DMS53 treated with DMSO at 0.1 percent for 48 hours (cell line): ENCODE data around the gene ARHGAP26.

Experiments
- DNase-seq: peaks from one replicate; lab custom pipeline; 2025; ENCODE audit not compliant: unreplicated experiment; lab: John Stamatoyannopoulos, UW

Gene ARHGAP26

DNA sequence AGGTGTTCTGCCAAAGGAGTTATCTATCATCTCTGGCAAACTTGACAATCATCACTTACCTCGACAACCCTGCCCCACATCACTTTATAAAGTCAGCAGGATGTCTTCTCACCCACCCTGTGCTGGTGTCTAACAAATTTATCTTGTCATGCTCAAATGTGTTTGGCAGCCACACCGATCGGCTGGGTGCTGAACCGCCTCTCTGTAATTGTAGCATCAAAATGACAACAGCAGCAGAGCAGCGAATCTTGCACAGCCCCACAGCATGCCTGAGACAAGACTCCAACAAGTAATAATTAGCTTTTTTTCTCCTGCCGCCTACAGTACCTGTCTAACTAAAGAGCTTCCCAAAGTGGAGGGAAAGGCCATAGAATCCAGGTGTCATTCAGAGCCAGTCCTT is 457.1 kb downstream of the ARHGAP26 start:
- no peak for DNase-seq

DNA sequence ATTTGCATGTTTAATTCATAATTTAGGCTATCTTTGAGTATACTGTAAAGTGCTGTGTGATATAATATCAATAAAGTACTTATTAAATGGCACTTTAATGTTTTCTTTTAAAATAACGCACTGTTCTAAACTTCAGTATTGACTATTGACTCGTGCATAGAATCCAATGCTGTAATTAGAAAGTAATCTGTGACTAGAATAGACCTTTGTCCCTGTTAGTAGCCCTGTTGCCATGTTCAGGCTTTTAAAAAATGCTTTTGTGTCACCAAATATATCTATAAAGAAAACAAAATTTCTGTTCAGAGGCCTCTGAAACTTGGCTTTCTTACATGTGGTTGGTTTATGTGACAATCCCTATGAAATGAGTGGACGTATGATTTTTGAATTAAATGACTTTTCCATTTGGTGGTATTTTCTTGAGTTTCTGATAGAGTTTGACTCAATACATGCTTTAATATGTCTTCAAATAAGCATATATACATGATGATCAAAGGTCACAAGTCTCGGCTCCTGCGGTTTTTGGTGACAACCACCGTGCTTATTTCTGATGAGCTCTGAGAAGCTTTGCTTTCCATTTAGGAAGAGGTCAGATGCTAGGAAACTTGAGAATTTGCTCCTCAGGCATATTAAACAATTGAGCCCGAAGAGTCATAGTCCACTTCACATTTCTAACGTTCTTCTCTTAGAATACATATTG is 458.6 kb downstream of the ARHGAP26 start:
- no peak for DNase-seq

DNA sequence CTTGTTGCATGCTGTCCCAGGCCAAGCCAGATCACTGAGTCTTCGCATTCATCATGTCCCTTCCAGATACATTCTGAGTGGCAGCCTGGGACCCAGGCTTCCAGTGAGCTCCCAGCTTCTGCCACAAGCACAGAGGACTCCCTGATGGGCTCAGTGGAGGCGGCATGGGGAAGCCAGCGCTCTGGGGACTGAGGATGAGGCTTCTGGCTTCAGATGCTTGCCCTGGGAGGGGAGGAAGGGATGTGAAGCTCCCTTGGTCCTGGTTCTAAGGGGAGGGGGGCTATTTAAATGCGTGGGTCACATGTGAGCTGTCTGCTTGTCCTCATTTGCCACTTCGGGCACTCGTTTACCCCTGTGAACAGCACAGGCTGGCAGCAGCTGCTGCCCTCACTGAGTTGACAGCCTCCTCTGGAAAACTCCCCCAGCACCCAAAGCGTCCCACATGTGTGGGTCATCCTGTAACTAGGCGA is 459.3 kb downstream of the ARHGAP26 start:
- no peak for DNase-seq

DNA sequence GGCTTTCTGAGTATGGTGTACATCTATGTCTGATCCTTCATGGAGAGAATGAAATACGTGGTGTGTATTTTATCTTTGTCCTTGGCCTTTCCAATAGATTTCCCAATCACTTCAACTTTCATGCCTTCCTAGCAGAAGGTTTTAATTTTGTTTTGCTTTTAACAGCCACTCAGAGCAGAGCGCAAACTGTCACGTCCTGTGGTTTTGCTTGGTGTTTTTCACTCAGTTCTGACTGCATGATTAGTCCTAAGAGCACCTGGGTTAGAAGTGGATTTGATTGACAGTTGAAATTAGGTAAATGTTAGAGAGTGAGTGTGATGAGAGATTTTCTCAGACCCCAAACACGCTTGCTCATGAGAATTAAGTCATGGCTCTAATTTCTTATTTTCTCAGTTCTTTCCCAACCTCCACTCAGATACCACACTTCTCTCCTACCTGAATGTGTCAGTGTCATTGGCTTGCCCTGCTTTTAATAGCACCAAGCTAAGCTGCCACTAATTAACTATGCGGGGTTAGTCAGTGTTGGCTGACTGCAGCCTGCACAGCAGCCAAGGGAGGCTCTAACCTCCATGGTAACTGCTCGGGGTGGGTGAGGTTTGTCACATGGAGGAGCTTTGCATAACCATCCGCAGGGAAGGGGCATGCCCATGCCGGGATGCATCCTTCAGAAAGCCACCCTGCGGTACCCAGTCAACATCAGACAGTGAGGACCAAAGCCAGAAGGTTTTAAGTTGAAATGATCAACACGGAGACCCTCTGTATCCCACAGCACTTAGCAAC is 459.9 kb downstream of the ARHGAP26 start:
- no peak for DNase-seq

DNA sequence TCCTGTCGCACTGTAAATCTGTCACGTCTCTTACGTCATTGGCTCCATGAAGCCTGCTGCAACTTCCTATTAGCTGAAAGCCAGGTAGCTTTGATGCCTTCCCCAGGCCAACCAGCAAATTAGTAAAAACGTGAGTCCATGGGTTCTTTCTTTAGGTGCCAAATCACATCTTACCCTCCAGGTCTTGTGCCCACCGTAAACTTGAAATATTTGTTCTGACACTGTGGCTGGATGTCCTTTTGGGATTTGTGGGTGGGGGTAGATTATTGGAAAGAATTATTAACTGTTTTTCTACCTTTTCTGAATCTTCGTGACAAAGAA is 460.5 kb downstream of the ARHGAP26 start:
- DNase-seq = no peak

DNA sequence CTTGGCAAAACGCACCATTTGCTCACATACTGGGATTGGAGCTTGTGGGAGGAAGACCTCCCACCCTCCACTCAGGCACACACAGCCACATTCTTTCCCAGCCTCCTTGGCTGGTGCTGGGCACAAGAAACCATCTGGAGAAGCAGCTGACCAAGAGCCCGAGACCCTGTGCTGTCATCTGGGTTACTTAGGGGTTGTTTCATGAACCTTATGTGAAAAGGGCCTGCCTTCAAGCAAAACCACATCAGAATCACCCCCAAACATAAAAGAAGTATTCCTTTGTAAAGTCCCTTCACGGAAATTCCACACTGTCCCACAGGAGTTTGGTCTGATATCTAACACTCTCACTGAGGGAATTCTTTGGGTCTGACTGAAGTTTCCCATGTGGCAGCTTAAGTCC is 461.2 kb downstream of the ARHGAP26 start:
- no peak for DNase-seq

DNA sequence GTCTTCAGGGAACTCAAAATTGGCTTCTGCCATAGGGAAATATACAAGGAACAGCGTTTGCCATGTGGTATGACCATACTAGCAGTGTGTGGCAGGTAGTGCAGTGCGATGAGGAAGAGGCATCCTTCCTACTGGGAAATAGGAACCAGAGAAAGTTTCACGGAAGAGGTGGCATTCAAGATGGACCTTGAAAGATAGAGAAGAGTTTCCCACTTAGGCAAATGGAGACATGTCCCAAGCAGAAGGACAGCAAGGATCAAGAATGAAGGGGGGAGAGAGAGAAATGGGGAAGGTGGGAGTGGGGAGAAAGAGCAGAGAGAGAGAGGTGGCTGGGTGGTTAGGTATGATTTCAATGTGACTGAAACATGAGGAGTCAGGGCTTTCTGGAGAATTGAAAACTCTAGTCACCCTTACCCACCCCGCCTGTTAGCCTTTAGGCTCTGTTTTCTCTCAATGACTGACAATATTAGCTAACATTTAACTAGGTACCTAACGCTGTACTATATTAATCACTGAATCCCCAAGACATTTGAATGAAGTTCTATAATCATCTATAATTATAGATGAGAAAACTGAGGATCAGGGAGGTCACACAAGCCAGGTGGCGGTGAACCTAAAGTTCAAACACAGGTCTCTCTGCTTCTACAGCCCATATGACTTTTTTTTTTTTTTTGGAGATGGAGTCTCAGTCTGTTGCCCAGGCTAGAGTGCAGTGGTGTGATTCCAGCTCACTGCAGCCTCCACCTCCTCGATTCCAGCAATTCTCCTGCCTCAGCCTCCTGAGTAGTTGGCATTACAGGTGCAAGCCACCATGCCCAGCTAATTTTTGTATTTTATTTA is 462.0 kb downstream of the ARHGAP26 start:
- no peak for DNase-seq

DNA sequence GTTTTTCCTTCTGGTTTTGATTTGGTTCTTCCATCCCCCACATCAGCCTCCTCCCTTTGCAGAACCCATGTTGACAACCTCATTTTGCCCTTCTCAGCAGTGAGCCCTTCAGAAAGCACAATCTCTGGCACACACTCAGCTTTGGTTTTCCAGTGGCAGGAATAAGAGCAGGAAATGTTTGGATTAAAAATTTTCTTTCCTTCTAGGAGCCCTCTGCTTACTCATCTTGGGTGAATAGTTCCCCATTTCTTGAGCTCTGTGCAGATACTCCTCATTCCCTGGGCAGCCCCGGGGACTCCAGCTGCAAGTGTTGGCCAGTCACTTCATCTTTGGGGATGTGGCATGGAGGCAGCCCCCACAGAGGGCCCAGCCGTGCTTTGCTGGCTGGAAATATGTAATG is 462.9 kb downstream of the ARHGAP26 start:
- no peak for DNase-seq

DNA sequence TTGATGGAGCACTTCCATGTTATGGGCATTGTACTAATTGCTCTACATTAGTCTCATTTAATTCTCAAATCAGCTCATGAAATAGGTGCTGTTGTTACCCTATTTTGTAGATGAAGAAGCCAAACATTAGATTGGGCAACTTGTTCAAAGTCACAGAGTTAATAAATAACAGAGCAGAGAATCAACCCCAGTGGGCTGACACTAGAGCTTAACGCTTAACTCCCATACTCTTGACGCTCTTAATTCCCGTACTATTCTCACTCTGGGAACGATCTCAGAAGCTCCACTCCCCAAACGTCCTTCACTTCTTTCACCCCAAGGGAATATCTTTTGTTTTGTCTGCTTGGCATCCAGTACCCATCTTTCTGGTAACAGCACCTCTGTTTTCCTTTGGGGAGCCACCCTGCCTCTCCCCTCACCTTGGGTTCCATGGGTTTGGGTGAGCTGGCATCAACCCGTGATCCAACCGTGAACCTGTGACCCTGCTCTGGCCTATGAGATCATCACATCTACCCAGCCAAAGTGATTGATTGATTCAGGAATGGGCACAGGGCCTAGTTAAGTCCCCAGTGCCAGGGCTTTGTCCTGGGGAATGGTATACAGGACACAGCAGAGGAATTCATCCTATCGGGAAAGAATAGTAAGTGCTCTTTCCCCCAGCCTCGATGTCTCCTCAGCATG is 464.1 kb downstream of the ARHGAP26 start:
- DNase-seq = no peak

DNA sequence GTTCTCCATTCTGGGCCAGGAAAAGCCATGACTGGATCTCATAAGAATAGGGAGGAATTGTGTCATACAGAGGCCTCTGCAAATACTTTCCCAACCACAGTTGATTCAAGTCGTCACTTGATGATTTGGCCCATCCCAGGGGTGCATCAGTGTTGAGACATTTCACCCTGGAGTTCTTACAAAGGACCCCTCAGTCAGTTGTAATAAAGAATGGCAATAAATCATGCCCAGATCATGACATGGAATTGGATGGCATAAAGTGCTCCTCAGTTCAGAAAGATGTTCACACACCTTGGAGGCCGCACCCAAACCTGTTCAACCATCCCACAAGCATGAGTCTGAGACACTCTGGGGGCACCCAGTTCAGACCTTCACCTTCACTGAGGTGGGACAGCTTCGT is 465.2 kb downstream of the ARHGAP26 start:
- DNase-seq = no peak

DNA sequence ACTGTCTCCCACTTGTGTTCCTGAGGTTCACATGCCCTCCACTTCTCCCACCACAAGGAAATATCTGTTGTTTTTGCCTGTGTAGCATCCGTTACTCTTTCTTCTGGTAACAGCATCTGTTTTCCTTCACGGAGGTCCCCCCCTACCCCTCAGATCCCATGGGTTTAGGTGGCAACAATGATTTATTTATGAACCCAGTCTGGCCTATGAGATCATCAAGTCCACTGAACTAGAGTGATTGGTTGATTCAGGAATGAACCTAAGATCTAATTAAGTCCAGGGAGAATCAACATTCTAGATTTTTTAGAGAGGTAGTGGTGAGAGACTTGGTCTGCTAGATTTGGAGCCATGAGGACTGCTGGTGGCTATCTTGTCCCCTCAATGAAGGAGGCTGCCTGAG is 466.5 kb downstream of the ARHGAP26 start:
- no peak for DNase-seq

DNA sequence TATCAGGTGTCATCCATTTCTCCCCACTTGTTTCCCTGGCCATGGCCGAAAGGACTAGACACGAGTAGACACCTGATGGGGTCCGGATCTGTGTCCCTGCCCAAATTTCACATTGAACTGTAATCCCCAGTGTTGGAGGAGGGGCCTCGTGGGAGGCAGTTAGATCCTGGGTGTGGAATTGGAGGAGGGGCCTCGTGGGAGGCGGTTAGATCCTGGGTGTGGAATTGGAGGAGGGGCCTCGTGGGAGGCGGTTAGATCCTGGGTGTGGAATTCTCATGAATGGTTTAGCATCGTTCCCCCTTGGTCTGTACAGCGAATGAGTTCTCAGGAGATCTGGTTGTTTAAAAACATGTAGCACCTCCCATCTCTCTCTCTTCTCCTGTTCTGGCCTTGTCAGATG is 467.5 kb downstream of the ARHGAP26 start:
- DNase-seq = no peak

DNA sequence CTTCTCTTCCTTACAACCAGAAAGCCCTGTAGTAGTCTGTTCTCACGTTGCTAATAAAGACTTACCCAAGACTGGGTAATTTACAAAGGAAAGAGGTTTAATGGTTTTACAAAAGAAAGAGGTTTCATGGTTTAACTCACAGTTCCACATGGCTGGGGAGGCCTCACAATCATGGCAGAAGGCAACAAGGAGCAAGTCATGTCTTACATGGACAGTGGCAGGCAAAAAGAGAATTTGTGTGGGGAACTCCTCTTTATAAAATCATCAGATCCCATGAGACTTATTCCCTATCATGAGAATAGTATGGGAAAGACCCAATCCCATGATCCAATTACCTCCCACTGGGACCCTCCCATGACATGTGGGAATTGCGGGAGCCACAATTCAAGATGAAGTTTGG is 468.4 kb downstream of the ARHGAP26 start:
- no peak for DNase-seq

DNA sequence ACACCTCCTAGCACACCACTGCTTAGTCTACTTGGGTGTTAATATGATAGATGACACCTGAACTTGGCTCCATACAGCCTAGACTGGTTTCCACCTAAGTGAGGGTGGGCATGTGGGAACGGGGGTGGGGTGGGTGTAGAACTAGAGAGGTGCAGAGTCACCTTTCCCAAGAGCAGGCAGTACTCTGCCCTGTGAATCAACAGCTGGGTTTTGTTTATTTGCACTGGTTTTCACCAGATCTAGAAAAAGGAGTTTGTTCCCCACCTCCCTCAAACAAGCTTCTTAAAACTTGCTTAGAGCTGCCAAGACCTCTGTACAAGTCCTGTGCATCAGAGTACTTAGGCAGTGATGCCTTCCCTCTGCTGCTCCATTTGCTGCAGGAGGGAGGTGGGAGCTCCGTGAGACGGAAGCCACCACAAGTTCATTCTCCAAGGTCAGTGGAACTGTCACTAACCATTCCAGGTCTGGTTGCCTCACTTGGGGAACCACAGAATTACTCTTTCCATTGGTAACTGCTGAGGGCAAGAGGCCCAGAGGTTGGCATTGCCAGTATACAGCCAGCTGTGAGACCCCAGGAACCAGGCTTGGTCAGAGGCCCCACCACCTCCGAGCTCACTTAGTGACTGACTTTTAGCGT is 469.8 kb downstream of the ARHGAP26 start:
- DNase-seq = no peak

DNA sequence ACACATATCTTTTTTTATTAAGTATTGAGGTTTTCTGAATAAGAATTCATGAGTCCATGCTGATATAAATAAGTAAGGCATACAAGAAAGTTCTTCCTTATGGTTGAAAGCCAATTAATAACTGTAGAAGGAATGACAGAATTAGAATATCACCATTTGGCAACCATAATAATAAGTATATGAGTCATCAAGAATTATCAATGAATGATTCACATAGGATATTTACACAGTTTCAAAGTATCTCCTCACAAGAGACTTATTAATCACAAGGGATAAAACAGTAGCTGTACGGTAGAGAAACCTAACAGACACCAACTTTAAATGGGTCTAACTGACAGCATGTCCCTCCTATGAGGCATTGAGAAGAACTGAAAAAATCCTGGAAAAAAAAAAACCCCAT is 471.7 kb downstream of the ARHGAP26 start:
- peak; percentile 23 for DNase-seq

DNA sequence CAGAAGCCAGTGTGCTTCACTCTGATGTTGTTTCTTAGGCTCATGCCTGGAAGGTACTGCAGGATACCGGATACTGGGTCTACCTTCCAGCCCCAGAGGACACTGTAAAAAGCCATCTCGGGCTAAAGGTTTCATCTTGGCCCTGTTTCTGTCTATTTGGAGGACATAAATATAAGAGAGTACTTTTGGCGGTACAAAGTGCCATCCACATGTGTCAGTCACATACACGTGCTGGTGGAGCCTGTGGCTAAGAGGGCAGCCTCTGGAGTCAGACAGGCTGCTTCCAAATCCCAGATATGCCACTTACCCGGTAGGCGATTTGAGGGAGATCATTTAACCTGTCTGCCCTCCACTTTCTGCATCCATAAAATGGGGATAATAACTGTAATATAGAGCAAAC is 472.9 kb downstream of the ARHGAP26 start:
- DNase-seq = no peak

DNA sequence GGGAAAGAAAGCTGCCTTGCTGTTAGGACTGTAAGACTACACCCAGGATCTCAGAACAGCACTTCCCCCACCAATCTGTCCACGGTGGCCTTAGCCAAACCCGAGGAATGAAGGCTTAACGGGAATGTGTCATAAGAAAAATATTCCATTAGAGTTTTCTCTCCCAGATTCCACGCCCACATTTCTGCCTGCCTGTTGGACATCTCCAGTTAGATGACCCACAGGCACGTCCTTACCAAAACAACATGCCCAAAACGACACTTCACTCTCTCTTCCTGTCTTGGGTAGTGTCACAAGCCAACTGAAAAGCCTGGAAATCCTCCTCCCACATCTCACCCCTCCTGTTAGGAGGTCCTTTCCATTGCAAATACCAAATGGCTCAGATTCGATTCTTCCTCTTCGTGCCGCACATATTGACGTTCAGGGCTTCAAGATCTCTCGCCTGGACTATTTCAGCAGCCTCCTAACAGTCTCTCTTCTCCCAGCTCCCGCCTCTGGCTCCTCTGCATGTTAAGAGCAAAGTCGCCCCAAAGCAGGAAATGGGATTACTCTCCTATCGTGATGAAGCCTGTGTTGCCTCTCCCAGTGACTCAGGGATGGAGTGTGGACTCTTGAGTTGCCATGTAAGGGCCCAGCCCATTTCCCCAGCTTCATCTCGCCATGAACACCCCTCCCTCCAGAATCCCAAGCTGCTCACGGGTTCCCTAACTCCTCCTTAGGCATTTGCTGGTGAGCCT is 474.0 kb downstream of the ARHGAP26 start:
- no peak for DNase-seq

DNA sequence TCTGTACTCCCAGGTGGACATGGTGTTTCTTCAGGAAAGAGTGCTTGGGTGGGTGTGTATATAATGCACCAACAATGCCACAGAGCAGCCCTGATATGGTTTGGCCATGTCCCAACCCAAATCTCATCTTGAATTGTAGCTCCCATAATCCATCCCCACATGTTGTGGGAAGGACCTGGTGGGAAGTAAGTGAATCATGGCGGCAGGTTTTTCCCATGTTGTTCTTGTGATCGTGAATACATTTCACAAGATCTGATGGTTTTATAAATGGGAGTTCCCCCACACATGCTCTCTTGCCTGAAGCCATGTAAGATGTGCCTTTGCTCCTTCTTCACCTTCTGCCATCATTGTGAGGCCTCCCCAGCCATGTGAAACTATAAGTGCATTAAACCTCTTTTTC is 474.8 kb downstream of the ARHGAP26 start:
- DNase-seq = no peak

DNA sequence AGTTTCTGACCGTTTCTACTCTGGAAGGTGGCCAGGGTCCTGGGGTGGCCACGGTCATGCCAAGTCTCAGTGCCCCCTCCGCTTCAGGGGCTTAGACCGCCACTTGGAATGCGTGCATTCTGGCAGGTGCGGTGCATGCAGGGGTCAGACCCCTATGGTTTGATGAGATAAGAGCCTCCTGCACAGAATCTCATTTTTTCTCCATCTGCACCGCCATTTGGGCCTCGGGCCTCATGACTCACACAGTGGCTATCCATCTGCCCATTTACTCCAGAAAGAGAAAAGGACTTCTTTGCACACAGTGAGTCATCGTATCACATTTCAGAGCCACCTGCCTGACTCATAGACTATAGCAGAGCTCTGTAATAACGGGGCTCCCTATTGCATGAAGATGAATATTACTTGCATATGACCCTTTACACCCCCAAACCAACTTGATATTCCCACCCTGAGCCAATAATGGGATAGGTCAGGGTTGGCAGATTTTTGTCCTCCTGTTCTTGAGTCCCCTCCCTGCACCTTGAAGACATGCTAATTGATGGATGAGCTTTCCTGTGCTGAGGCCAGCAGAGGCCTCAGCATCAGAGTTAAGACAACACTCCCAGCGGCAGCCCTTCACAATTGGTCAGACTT is 475.9 kb downstream of the ARHGAP26 start:
- DNase-seq = peak; percentile 98
